AG04449 (cell line): Measurements from ENCODE around the gene KRT75.

Source experiments
- CTCF ChIA-PET: fragments of 350-600 bp; formaldehyde crosslinking; extraction: SDS; loops from one replicate; lab custom pipeline; 2021; ENCODE audit warnings: antibody characterized with exemption; lab: Yijun Ruan, JAX
- POLR2A ChIA-PET: fragments of 400-600, 350-600 bp; formaldehyde crosslinking; extraction: SDS; loops from one replicate; lab custom pipeline; 2020; ENCODE audit warnings: antibody characterized with exemption, inconsistent platforms; lab: Yijun Ruan, JAX
- DNase-seq: peaks from one replicate; pipeline ENCODE4 v3.0.0-alpha.2; 2010; ENCODE audit warnings: low read depth, low spot score
- H3K4me3 ChIP-seq: 2 replicates; pipeline ENCODE4 v1.5.1; 2011; ENCODE audit warnings: low read depth, mild to moderate bottlenecking, control low read depth, low read length
- CTCF ChIP-seq: IDR thresholded peaks from one replicate; pipeline ENCODE4 v1.5.1; 2011; ENCODE audit warnings: mild to moderate bottlenecking, moderate library complexity, low read length, control low read depth, inconsistent platforms; ENCODE audit not compliant: insufficient read depth; ENCODE audit errors: missing control alignments

Gene KRT75

GRCh38 chr12:52381206-52381605 lies 53.0 kb downstream of the KRT75 start:
- H3K4me3 ChIP-seq = no peak overlapping the region
- no peak for DNase-seq
- ChIA-PET POLR2A (no interaction called here), CTCF (interaction anchor here (0.7 to 17.9 kb wide), 9 partner anchors 9 to 499 kb away, joined by 3 to 488 read pairs (median 6); partner anchors contain the start of gene KRT85)
- no peak for TF ChIP-seq CTCF

GRCh38 chr12:52380271-52380694 lies 53.9 kb downstream of the KRT75 start:
- POLR2A ChIA-PET = no interaction called here
- no peak for DNase-seq
- peak; percentile 66 for TF ChIP-seq CTCF
- H3K4me3 ChIP-seq = no peak overlapping the region
- CTCF ChIA-PET = interaction anchor here (0.6 to 17.9 kb wide), 11 partner anchors 9 to 500 kb away, joined by 3 to 488 read pairs (median 4); partner anchors contain the start of genes KRT74 and KRT85

GRCh38 chr12:52379536-52379935 lies 54.6 kb downstream of the KRT75 start:
- no peak overlapping the region for H3K4me3 ChIP-seq
- POLR2A ChIA-PET = no interaction called here
- DNase-seq = no peak
- no peak for TF ChIP-seq CTCF
- CTCF ChIA-PET = interaction anchor here (0.6 to 17.9 kb wide), 14 partner anchors 9 to 501 kb away, joined by 3 to 488 read pairs (median 4); partner anchors contain the start of genes KRT74 and KRT85

- ChIA-PET CTCF (interaction anchor here (0.7 to 17.9 kb wide), 12 partner anchors 7 to 602 kb away, joined by 3 to 488 read pairs (median 5); partner anchors contain the start of gene KRT85), POLR2A (no interaction called here)
- no peak for DNase-seq
- TF ChIP-seq CTCF = no peak
- no peak overlapping the region for H3K4me3 ChIP-seq
Measured at GRCh38 chr12:52378091-52378490, 56.1 kb downstream of the KRT75 start.

- CTCF ChIA-PET = interaction anchor here (0.9 to 17.9 kb wide), 6 partner anchors 11 to 603 kb away, joined by 4 to 488 read pairs (median 5); no protein-coding TSS in a partner anchor
- no peak overlapping the region for H3K4me3 ChIP-seq
- DNase-seq = no peak
- TF ChIP-seq CTCF = no peak
- POLR2A ChIA-PET = no interaction called here
Measured at GRCh38 chr12:52377266-52377665, 56.9 kb downstream of the KRT75 start.
